Activated naive CD8-positive, alpha-beta T cell treated with anti-CD3 and anti-CD28 coated beads, Interleukin-2, amount 10 ng/mL, durations not matched to agents 7 days and 5 days (primary cell): Measurements from ENCODE around the gene CRX. TPM values are rescaled to one million over a fixed set of nuclear protein-coding genes. Genes with fewer than 3 reads are reported as not detected.

Experiments
- ATAC-seq: fragments of 150-1000 bp; cut with Tn5 transposase; one replicate; pipeline ENCODE4 v1.10.0; 2021; ENCODE audit warnings: low read depth, moderate library complexity
- POLR2A ChIA-PET: fragments of 350-600 bp; sonication (Branson Sonifier 250); formaldehyde crosslinking; loops from one replicate; lab custom pipeline; 2021; ENCODE audit warnings: antibody characterized with exemption; lab: Charles Lee
- DNase-seq: peaks from one replicate; pipeline ENCODE4 v3.0.0; 2021
- H3K27ac Mint-ChIP-seq: one replicate; pipeline ENCODE4 v1.8.0; 2022; ENCODE audit warnings: mild to moderate bottlenecking, mixed read lengths
- H3K27me3 Mint-ChIP-seq: one replicate; pipeline ENCODE4 v1.8.0; 2022; ENCODE audit warnings: mild to moderate bottlenecking, moderate library complexity, mixed read lengths
- H3K36me3 Mint-ChIP-seq: one replicate; pipeline ENCODE4 v1.8.0; 2021; ENCODE audit warnings: mild to moderate bottlenecking, mixed read lengths
- H3K4me1 Mint-ChIP-seq: one replicate; pipeline ENCODE4 v1.8.0; 2021; ENCODE audit warnings: mixed read lengths
- H3K4me3 Mint-ChIP-seq: one replicate; pipeline ENCODE4 v1.8.0; 2022; ENCODE audit warnings: mild to moderate bottlenecking, moderate library complexity, mixed read lengths
- H3K9me3 Mint-ChIP-seq: one replicate; pipeline ENCODE4 v1.8.0; 2021; ENCODE audit warnings: mixed read lengths
- total RNA-seq, 2 experiments: library from RNA; stranded (reverse); gene quantifications; one replicate each; pipeline ENCODE4 v1.2.3, GENCODE V29; 2021

The CRX gene
- total RNA-seq, 2 experiments from 2014 or later = 0.06 TPM; not detected in 1

DNA sequence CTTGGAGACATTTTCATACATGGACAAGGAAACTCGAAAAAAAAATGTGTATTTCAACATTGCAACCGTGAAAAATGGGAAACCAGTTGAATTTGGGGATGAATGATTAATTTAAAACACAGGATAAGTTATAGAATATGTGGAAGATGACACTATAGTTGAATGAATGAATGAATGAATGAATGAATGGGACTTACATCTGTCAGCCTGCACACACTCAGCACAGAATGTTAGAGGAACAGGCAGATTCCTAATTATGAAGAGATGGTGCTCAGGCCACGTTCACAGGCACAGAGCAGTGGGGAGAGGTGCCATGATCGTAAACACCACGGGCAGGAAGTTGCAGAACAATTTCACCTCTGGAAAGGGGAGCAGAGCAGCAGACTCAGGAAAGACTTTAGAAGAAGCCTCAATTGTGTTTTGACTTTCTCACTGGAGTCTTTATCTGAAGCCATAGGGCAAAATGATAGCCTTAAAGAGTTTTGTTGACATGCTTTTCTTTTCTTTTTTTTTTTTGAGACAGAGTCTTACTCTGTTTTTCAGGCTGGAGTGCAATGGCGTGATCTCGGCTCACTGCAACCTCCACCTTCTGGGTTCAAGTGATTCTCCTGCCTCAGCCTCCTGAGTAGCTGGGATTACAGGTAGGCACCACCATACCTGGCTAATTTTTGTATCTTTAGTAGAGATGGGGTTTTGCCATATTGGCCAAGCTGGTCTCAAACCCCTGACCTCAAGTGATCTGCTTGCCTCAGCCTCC lies 69.3 kb downstream of the CRX start:
- Mint-ChIP-seq H3K4me3 (no peak overlapping the region), H3K27me3 (peaks cover 10% of the 10 kb centered on the region), H3K27ac (no peak overlapping the region), H3K9me3 (peaks cover 5% of the 10 kb centered on the region), H3K36me3 (no peaks in the 10 kb centered on the region), H3K4me1 (no peaks in the 10 kb centered on the region)
- ATAC-seq = no peak
- DNase-seq = no peak
- POLR2A ChIA-PET = no interaction called here

DNA sequence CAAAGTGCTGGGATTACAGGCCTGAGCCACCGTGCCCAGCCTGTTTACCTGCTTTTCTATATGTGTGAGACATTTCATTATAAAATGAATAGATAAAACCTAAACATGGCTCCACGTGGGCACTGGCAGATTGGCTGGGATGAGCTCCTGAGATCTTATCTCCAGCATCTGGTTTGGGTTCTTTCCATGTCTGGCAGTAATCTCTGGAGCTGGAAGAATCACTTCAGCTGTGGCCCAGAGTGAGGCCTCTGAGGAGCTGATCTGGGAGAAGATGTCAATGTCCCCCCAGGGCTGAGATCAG lies 69.8 kb downstream of the CRX start:
- POLR2A ChIA-PET = no interaction called here
- Mint-ChIP-seq H3K27me3 (peaks cover 6% of the 10 kb centered on the region), H3K9me3 (peaks cover 5% of the 10 kb centered on the region), H3K4me1 (no peaks in the 10 kb centered on the region), H3K36me3 (no peaks in the 10 kb centered on the region), H3K27ac (no peak overlapping the region), H3K4me3 (no peak overlapping the region)
- DNase-seq (no peak), ATAC-seq (no peak)

DNA sequence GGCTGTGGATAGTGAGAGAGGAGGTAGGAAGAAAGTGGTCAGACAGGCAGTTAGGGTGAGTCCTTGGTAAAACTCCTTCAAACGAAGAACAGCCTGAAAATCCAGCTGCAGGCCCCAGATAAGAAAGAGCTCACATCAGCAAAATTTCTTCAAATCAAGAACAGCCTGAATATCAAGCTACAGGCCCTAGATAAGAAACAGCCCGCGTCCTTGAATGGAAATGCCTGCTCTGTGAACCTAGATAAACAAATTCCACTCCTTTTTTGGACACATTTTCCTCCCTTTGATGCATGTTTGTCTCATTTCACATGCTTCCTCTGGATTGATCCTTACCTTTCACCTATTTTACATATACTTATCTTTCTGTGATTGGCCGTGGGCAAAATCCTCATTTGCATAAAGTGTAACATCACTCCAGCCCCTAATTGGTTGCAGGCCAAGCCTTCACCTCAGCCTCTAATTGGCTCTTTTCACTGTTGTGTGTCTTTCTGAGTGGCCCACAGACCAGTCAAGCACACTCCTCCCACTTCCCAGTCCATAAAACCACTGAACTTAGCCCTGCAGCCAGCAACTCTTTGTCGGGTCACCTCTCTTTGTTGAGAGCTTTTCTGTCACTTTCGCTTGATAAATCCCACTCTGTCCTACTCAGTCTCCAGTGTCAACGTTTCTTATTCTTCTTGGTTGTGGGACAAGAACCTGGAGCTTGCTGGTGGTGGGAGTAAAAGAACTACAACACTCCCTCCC lies 70.4 kb downstream of the CRX start:
- no peak overlapping the region for H3K4me3 Mint-ChIP-seq
- peaks cover 5% of the 10 kb centered on the region for H3K9me3 Mint-ChIP-seq
- ATAC-seq (no peak), DNase-seq (no peak)
- H3K27ac Mint-ChIP-seq = no peak overlapping the region
- no peaks in the 10 kb centered on the region for H3K36me3 Mint-ChIP-seq
- H3K27me3 Mint-ChIP-seq = peaks cover 2% of the 10 kb centered on the region
- H3K4me1 Mint-ChIP-seq = no peaks in the 10 kb centered on the region
- POLR2A ChIA-PET = no interaction called here

Other genes starting within 250 kb of the CRX start
- gene ZNF541, start 248.8 kb upstream of the CRX start, total RNA-seq = 1 to 10 TPM in 1 of 2 experiments, under 1 TPM in 1; 0.30 to 1.2 TPM
- 10 to 100 TPM; 22.6 to 28.4 TPM for gene BICRA, start 212.8 kb upstream of the CRX start, total RNA-seq
- under 1 TPM; 0.22 to 0.23 TPM for gene EHD2, start 108.5 kb upstream of the CRX start, total RNA-seq
- gene NOP53, start 76.4 kb upstream of the CRX start, total RNA-seq = 100 to 1,000 TPM; 434 to 469 TPM
- gene SELENOW, start 43.2 kb upstream of the CRX start, total RNA-seq = 100 to 1,000 TPM; 116 to 120 TPM
- gene TPRX1, start 17.4 kb upstream of the CRX start, total RNA-seq = not detected
- gene TPRX2, start 37.3 kb downstream of the CRX start, total RNA-seq = not detected
- not detected for gene SULT2A1, start 64.4 kb downstream of the CRX start, total RNA-seq
- gene BSPH1, start 170.2 kb downstream of the CRX start, total RNA-seq = not detected
- gene ELSPBP1, start 172.7 kb downstream of the CRX start, total RNA-seq = not detected
- gene CABP5, start 222.1 kb downstream of the CRX start, total RNA-seq = not detected